Stimulated activated CD4-positive, alpha-beta T cell treated with anti-CD3 and anti-CD28 coated beads, TNF-alpha, amount 100 ng/mL, for 48 hours (primary cell): ENCODE measurements around the gene EFCAB11.
A peak's percentile ranks its signal among the peaks of the same experiment; 100 is the strongest.

Source experiments
- DNase-seq, 3 donors: peaks; one replicate each; pipeline ENCODE4 v3.0.0-alpha.2; 2020; ENCODE audit warnings: low read depth in 3 of 3

The EFCAB11 gene

DNA sequence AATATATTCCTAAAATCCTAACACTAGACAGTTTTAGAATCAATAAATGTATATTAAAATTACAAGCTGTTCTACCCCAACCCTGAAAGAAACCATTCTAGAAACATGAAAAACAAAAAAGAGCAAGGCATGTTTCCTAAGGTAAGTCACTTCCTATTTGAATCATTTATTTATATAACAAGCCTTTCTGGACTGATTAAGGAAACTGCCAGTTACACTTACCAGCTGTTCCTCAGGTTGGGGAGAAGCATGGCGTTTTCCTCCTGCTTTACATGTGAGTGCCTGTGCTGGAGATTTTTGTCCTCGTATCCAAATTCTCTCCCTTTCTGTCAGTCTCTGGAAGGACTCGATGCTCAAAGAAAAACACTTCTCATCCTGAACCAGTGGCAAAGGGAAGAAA is 183.3 kb downstream of the EFCAB11 start:
- DNase-seq = no peak

DNA sequence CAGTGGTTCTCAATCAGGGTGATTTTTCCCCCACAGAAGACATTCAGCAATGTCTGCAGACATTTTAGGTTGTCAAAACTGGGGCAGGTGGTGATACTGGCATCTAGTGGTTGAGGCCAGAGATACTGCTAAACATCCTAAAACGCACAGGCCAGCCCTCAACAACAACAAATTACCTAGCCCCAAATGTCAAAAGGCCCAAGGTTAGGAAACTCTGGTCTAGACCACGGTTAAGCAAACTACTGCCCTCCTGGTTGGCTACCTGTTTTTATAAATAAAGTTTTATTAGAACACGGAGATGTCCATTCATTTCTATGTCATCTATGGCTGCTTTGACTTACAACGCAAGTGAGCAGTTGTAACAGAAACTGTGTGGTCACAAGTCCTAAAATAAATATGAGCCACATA is 186.7 kb downstream of the EFCAB11 start:
- DNase-seq = peak; percentile 25 to 42 (median 37)

DNA sequence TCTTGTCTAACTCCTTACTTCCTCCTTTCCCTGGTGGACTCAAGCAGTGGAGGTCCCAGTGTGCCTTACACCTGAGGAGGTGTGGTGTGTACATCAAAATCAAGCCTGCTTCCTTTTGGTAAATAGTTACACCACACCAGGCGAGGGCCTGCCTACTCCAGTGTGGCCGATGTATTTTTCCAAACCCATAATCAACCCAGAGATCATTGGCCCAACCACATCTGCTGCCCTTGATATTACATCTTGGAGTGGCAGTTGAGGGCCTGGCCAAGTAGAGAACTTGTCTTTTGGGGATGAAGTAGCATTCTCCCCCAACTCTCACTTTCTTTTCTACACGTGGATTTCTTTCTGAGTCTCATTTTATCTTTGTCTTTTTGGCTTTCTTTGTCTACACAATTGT is 187.4 kb downstream of the EFCAB11 start:
- no peak for DNase-seq

DNA sequence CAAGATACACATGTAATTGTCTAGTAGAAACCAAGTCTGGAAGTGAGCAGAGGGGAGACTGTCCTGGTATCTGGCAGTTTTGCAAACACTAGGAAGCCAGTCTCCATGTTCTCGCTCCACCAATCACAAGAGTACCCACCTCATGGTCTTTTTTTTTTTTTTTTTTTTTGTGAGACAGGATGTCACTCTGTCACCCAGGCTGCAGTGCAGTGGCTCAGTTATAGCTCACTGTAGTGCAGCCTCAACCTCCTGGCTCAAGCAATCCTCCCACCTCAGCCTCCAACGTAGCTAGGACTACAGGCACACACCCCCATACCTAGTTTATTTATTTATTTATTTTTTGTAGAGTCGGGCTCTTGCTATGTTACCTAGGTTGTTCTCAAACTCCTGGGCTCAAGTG is 189.2 kb downstream of the EFCAB11 start:
- no peak for DNase-seq

GRCh38 chr14:89760086-89760485 is 194.4 kb downstream of the EFCAB11 start:
- DNase-seq = no peak

DNA sequence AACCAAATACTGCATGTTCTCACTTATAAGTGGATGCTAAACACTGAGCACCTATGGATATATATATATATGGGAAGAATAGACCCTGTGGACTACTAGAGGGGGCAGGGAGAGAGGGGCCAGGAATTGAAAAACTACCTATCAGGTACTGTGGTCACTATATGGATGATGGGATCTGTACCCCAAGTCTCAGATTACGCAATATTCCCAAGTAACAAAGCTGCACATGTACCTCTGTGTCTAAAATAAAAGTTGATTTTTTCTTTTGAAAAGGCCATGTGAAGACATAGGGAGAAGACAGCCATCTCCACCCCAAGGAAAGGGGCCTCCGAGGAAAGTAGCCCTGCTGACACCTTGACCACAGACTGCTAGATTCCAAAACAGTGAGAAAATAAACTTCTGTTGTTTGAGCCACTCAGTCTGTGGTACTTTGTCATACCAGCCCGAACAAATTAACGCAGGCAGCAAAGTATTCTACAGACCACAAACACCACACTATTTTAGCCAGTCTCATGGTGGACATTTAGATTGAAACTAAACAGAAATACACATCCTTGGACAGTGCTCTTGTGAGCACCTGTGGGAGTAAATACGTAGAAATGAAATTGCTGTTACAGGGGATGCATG is 197.1 kb downstream of the EFCAB11 start:
- no peak for DNase-seq

DNA sequence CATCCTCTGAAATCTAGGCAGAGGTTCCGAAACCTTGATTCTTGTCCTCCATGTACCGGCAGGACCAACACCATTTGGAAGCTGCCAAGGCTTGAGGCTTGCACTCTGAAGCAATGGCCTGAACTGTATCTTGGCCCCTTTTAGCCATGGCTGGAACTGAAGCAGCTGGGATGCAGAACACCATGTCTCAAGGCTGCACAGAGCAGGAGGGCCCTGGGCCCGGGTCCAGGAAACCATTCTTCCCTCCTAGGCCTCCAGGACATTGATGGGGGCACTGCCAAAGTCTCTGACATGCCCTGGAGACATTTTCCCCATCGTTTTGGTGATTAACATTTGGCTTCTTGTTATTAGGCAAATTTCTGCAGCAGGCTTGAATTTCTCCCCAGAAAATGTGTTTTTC is 198.7 kb downstream of the EFCAB11 start:
- DNase-seq = no peak

DNA sequence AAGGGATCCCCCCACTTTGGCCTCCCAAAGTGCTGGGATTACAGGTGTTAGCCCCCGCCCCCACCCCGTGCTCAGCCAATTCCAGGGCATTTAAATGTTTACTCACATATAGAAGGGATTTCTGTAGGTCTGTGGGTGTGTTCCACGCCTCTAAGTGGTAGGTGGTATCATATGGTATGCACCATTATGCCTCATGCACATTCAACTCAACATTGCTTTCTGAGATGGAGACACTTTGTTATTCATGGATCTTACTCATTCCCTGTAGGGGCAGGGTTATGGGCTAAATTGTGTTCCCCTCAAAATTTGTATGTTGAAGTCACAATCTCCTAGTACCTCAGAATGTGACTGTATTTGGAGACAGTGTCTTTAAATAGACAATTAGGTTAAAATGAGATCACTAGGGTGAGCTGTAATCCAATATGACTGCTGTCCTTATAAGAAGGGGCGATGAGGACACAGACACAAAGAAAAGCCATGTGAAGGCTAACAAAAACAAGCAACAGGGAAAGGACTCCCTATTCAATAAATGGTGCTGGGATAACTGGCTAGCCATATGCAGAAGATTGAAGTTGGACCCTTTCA is 200.6 kb downstream of the EFCAB11 start:
- DNase-seq = no peak

GRCh38 chr14:89750908-89751392 is 203.6 kb downstream of the EFCAB11 start:
- DNase-seq = peak in 1 of 3 donors; percentile 46

- no peak for DNase-seq
Measured at GRCh38 chr14:89750281-89750755, 204.2 kb downstream of the EFCAB11 start.

DNA sequence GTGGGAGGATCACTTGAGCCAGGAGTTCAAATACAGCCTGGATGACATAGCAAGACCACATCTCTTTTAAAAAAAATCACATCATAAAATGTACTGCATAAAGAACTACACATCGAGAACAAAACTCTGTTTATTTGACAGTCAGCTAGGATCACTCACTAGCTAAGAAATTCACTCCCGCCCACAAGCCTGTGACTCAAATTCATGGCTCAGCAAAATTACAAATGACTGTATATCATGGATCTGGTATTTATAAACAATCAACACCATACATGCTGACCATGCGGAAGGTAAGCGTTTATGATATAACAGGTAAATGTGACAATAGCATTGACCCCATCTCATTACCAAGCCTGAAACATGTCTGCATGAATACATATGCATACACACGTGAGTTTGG is 206.5 kb downstream of the EFCAB11 start:
- DNase-seq = peak in 1 of 3 donors; percentile 26

DNA sequence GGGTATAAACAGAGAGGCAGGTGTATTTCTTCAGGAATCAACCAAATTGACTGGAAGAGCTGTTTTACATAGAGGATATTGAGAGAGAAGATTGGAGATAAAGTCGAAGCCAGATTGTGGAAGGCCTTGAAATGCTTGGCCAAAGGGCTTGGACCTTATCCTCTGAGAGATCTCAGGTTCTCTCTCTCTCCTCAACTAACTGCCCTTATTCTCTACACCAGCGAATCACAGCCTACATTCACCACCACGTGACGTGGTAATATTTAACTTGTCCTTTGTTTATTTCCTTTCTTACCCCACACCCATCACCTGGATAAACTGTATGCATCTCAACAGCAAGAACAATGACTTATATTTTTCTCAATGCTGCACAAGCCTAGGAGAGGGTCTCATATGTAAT is 207.4 kb downstream of the EFCAB11 start:
- no peak for DNase-seq

DNA sequence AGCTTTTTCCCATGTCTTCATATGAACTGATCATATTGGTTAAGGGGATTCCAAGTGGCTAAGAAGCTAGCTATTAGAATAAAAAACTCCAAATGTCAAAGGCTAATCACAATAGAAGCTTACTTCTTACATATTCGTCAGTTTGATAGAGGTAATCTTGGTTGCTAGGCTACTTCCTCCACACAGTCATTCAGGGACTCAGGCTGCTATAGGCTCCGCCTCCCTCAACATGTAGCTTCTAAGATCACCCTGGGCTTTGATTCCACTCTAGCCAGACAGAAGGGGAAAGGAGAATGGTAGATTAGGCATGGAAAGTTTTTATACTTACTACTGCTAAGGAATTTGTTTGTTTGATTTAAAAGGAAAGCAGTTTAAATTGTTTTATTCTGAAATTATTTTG is 207.9 kb downstream of the EFCAB11 start:
- DNase-seq = no peak

- DNase-seq = no peak
Measured at GRCh38 chr14:89746135-89746534, 208.4 kb downstream of the EFCAB11 start.
